GM18517 (cell line): ENCODE measurements around the gene SRMS.

ENCODE experiments used
- ATAC-seq: cut with Tn5 transposase; IDR thresholded peaks from one replicate; pipeline ENCODE4 v1.9.1; 2021; ENCODE audit warnings: mild to moderate bottlenecking, moderate library complexity; ENCODE audit not compliant: unreplicated experiment

SRMS gene

DNA sequence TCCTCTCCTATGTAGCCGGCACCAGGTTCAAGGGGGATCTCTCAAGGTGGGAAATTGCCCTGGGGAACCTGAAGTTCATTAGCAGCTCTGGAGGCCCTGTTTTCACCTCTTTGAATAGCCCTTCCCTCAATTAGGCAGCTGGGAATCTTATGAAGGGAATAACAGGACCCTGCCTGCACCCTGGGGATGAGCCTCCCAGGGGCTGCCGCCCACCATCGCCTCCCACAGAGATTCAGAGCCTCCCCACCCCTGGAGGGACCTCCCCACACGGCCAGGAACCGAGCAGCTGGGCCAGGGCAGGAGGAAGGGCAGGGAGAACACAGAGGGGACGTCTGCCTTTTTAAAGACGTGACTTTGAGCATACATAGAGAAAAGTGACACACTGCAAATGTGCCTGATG lies 44.0 kb downstream of the SRMS start:
- ATAC-seq = no peak

DNA sequence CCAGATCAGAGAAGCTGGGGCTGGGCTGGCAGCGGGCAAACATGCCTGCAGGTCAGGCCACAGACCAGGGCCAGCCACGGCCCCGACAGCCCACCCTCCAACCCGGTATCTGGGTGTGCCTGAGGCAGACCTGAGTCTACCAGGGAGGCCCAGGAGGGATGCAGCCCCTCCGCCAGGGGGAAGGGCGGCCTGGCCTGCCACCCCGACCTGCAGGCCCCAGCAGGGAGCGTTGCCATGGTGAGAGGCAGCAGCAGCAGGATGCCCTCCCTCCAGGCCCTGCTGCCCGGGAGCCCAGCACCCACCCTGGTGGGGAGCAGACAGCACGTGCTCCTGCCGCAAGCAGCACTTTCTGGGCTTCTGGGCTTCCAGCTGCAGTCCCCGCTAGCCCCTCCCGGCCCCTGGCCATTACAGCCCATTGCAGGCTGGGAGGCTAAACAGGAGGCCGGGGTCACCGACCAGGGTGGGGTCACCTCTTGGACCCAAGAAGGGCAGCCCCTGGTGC lies 44.8 kb downstream of the SRMS start:
- ATAC-seq = no peak

DNA sequence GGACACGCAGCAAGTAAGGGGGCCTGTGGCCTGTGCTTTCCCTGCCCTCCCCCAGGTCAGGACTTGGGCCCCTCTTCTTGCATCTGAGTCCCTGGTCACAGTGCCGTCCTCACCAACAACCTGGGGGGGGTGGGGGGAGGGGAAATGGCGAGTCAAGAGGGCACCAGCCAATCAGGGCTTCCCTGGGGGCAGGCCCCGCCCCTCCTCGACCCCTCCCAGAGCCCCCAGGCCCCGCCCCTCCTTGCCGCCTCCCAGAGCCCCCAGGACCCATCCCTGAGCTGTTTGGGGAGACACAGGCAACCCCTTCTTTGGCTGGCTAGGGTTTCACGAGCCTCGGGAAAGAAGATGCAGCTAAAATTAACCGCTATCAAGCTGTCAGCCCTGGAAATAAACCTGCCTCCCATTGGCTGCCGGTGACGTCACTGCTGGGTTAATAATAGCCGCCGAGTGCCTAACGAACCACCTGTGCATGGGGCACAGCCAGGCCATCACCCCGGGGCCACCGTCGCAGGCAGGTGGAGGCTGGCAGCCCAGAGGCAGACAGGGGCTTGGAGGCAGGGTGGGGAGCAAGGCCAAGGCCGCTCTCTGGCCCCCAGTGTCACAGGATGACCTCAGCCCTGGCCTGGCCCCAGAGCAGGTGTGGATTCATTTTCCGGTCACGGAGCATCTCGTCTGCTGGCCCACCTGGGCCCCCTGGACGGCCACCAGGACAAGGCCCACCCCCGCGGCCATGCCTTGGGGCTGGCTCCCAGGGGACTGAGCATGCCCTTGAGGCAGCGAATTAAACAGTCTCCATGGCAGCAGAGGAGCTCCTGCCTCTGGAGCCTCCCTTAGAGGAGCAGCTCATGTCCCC lies 45.5 kb downstream of the SRMS start:
- ATAC-seq = no peak

DNA sequence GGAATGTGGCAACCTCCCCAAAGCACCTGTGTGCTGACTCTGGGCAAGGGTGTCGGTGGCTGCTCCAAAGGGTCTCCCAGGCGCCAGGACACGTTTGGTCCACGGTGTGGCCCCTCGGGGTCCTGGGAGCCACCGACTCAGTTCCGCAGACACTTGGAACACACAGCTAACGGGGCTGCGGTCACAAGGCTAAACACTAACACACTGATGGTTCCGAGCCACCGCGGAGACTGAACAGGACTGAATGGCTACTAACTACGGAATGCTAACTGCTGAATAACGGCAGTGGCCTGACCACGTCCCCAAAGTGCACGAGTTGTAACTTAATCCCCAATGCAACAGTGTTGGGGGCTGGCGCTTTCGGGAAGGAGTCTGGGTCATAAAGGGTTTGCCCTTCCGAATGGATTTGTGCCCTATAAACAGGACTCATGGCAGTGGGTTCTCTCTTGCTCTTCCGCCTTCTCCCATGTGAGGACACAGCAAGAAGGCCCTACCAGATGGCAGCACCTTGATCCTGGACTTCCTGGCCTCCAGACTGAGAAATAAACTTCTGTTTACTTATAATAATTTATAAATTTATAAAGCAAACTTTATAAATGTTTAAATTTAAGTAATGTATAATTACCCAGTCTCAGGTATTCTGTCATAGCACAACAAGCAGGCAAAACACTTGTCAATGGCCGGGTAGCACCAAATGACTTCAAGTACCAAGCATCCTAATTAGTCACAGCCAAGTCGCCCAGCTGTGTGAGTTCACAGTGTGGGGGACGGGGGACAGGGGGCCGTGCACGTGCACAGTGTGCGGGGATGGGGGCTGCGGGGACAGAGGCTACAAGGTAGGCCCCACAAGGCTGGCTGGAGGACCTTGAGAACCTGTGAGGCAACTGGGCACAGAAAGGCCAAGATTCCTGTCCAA lies 46.4 kb downstream of the SRMS start:
- no peak for ATAC-seq

DNA sequence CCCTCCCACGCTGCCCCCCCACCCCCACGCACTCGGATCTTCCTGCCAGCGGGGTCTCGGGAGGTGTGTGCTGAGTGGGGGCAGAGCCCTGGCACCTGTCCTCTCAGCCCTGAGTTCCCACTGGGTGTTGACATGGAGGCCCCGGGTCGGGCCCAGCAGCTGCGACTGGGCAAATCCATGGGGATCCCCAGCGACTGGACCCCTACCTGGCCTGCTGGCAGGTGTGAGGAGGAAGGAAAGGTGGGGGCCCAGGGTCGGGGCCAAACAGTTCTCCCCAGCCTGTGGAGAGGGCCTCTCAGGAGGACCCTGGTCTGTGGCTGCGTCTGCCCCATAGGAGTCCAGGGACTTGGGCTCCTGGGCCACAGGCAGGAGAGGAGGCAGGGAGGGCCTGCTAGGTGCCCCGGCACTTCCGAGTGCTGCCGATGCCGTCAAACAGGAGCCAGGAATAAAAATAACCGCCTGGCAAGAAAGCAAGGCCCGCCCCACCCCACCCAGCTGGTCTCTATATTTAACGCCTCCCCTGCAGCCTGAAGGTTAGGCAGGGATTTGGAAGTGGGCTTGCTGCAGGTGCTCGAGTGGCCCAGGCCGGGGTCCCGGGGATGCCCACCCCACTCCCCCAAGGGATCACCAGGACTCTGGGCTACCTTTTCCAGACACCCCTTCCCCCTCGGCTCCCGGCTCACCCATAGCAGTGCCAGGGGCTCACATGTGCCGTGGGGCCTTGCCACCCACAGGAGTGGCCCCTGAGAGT lies 47.2 kb downstream of the SRMS start:
- no peak for ATAC-seq

DNA sequence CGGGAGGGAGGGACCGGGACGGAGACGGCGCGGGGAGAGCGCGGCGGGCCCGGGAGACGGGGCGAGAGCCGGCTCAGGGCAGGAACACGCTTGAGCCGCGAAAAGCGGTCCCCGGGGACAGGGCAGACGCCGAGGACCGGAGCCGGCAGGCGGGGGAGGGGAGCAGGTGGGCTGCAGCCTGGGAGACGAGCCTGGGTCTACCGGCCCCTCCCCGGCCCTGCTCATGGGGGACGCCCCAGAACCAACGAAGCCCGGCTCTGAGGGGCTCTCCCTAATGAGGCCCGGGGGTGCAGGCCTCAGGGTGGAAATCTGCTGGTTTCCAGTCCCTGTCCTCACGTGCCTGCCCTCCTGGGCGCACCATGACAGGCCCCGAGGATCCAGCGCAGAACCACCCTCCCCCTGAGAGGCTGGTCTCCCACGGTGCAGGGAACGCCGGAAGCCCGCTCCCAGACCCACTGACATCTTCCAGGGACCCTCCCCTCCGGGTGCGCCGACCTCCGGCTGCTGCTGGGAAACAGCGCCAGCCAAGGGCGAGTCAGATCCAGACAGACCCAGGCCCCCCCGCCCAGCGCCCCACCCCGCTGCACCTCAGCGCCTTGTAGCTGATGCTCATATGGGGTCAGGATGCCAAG lies 48.1 kb downstream of the SRMS start:
- no peak for ATAC-seq

GRCh38 chr20:63498960-63499337 lies 48.6 kb downstream of the SRMS start, which contains the start of gene EEF1A2:
Gene EEF1A2, minus strand, starts transcription at chr20:63499083. Its CDS starts 1,320 bp downstream, at chr20:63497763.
- ATAC-seq = no peak

- ATAC-seq = no peak
Observed at GRCh38 chr20:63497946-63498935, 49.3 kb downstream of the SRMS start.

DNA sequence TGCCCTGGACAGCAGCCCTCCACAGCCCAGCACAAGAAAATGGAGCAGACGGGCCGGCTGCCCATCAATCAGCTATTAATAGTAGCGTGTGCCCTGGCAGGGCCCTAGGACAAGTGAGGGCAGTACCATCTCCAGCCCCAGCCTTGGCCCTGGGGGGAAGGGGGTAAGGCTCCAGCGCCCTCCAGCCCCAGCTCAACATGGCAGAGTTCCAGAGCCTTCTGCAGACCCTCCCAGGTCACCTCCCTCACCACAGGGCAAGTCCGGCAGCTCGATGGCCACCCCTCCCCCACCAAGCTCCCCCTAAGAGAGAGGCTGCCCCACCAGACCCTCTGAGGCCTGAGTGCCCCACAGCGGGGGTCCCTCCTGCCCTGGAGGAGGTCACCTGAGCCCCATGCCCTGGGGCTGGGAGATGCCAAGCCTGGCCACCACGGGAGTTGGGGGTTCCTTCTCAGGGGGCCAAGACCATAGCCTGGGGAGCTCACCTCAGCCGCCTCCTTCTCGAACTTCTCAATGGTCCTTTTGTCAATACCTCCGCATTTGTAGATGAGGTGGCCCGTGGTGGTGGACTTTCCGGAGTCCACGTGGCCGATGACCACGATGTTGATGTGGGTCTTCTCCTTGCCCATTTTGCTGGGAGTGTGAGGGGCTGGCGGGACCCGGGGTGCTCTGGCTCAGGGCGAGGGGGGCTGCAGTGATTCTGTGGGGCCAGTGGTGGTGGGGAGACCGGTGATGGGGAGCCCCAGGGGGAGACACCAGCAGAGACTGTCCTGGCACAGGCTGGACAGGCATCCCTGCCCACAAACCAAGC lies 50.2 kb downstream of the SRMS start:
- no peak for ATAC-seq

- ATAC-seq = no peak
Observed at GRCh38 chr20:63496596-63497120, 50.9 kb downstream of the SRMS start.

- no peak for ATAC-seq
Observed at GRCh38 chr20:63495741-63496595, 51.6 kb downstream of the SRMS start.

DNA sequence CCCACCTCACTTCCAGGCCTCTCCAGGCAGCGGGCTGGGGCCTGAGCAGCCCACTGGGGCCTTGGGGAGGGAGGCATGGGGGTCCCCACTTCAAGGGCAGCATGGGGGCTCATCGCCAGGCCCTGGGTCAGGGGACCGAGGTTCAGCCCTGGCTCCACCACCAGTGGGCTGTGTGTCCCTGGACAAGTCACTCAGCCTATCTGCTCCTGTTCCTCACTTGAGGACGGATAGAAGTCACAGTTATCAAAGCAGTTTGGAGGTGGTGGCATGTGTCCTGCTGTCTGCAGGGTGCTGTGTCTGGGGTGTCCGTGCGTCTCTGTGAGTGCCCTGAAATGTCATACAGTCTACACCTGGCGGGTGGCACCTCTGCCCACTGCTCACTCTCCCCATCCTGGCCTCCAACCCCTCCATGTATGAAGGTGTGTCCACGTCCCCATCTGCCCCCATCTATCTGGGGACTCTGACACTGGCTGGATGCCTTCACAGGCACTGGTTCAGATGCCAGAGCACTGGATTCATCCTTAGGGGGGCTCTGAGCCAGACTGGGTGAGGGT lies 52.3 kb downstream of the SRMS start:
- no peak for ATAC-seq

DNA sequence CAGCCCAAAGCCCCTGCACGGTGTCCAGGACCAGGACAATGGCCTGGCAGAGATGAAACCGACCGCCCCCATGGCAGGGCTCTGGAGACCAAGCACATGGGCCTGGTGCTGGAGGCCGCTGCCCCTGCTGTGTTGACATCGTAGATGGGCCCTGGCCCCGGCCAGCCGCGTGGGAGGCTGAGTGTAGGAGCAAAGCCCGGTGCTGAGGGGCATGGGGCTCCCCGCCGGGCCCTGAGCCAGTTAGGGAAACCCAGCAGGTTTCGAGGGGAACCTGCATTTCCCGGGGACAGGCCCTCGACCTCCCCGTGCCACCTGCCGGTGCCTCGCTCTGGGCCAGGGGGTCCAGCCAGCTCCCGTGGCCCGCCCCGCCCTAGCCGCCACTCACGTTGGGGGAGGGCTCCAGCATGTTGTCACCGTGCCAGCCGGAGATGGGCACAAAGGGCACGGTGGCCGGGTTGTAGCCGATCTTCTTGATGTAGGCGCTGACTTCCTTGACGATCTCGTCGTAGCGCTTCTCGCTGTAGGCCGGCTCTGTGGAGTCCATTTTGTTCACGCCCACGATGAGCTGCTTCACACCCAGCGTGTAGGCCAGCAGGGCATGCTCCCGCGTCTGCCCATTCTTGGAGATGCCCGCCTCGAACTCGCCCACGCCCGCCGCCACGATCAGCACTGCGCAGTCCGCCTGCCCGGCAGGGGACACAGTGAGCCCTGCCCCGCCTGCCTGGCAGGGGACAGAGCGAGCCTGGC lies 53.0 kb downstream of the SRMS start:
- ATAC-seq = no peak

DNA sequence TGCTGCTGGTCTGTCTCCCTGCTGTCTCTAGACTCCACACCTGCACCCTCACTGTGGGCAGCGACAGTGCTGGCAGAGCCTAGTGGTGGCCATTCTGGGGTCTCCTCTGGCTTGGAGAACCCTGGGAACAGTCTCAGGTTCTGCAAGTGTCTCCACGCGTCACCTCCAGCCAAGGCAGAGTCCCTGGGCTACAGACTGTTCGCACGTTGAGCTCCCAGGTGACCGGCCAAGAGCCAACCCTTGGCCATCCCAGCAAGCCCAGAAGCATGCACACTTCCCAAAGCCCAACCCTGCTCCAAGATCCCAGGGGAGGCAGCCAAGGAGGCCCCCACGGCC lies 53.5 kb downstream of the SRMS start:
- no peak for ATAC-seq

DNA sequence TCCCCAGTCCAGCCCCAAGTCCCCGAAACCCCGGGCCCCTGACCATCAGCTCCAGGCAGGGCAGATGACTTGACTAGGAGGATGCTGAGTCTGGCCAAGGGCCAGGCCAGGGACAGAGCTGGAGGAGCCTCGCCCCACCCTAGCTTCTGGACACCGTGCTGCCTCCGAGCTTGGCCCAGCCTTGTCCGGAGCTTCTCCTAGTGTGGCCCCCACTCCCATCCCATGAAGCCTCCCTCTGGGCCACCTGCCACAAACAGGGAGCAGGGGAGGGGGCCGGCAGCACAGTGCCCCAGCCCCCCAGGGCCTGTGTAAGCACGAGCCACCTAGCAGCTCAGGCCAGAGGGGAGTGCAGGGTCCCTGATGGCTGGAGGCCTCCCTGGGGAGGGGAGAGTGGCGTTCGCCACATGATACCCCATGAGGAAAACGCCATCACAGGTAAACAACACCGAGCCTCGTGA lies 54.0 kb downstream of the SRMS start:
- no peak for ATAC-seq

DNA sequence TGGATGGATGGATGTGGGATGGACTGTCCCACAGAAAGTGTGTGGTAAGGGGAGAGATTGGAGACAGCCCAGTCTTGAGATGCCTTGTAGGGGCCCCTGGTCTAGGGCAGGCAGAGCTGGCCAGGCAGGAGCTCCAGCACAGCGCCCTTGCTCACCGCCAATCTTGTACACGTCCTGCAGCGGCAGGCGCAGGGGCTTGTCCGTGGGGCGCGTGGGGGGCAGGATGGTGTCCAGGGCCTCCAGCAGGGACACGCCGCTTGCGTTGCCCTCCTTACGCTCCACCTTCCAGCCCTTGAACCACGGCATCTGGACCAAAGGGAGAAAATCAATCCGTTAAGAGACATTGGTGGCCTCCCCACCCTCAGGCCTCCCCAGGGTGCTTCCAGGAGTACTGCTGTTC lies 54.6 kb downstream of the SRMS start:
- ATAC-seq = no peak
